GM12878 (cell line): ENCODE measurements around the gene NMT1. TPM values are rescaled to one million over a fixed set of nuclear protein-coding genes. Genes with fewer than 3 reads are reported as not detected.

ENCODE experiments used
- ATAC-seq: fragments of 200-7000 bp; cut with Tn5 transposase; 3 replicates; pipeline ENCODE4 v1.9.1; 2020; ENCODE audit warnings: mild to moderate bottlenecking, moderate library complexity
- BruUV-seq: library from RNA; stranded (reverse); fragments of 400-500 nt; replicated peaks from 2 replicates; lab custom pipeline; 2021; lab: Mats Ljungman, UMichigan
- CTCF ChIA-PET: fragments of 300-600 bp; sonication (Branson Sonifier 250); formaldehyde crosslinking; extraction: SDS; loops from one replicate; lab custom pipeline; 2021; ENCODE audit warnings: inconsistent platforms; lab: Yijun Ruan, JAX
- POLR2A ChIA-PET: fragments of 350-600 bp; formaldehyde crosslinking; extraction: SDS; loops from one replicate; lab custom pipeline; 2021; ENCODE audit warnings: inconsistent platforms; lab: Charles Lee
- RAD21 ChIA-PET: fragments of 300-600 bp; sonication (Branson Sonifier 250); formaldehyde crosslinking; loops from one replicate; lab custom pipeline; 2023; ENCODE audit warnings: antibody characterized with exemption; ENCODE audit not compliant: unreplicated experiment; lab: Charles Lee
- SMC1A ChIA-PET: fragments of 300-600 bp; sonication (Branson Sonifier 250); formaldehyde crosslinking; loops from one replicate; lab custom pipeline; 2023; ENCODE audit not compliant: unreplicated experiment, uncharacterized antibody; lab: Charles Lee
- DNase-seq: peaks from one replicate; pipeline ENCODE4 v3.0.0-alpha.2; 2011; ENCODE audit warnings: low read depth, low spot score
- FAIRE-seq: peaks from 3 replicates; lab custom pipeline; 2011; peaks lifted over from hg19 to GRCh38; lab: Jason Lieb, UNC
- H2AFZ ChIP-seq: 2 replicates; pipeline ENCODE4 v1.6.0; 2011; ENCODE audit warnings: low read depth, low read length, control low read depth; ENCODE audit not compliant: control insufficient read depth
- H3K27ac ChIP-seq: 2 replicates; pipeline ENCODE4 v1.5.1; 2011; ENCODE audit warnings: control low read depth; ENCODE audit not compliant: control insufficient read depth, insufficient read depth
- H3K27me3 ChIP-seq, 2 experiments: replicated peaks in 1 of 2; 2 replicates each; pipeline versions ENCODE4 v1.6.0 to v1.6.1; 2011; ENCODE audit warnings: low read length in 1 of 2; ENCODE audit not compliant: control insufficient read depth in 2 of 2, insufficient read depth in 2 of 2
- H3K36me3 ChIP-seq, 2 experiments: 2 replicates each; pipeline ENCODE4 v1.5.1; 2011; ENCODE audit warnings: low read length in 1 of 2; ENCODE audit not compliant: control insufficient read depth in 2 of 2, insufficient read depth in 2 of 2
- H3K4me1 ChIP-seq: 2 replicates; pipeline ENCODE4 v1.6.1; 2011; ENCODE audit warnings: mild to moderate bottlenecking, low read length, moderate library complexity, mixed read lengths; ENCODE audit not compliant: control insufficient read depth, insufficient read depth
- H3K4me2 ChIP-seq: 2 replicates; pipeline ENCODE4 v1.6.0; 2011; ENCODE audit warnings: control low read depth; ENCODE audit not compliant: control insufficient read depth, insufficient read depth
- H3K4me3 ChIP-seq: fragments of 200-600 bp; sonication (generic); 2 replicates; pipeline ENCODE4 v1.5.1; 2016
- H3K79me2 ChIP-seq: 2 replicates; pipeline ENCODE4 v1.6.0; 2011; ENCODE audit warnings: low read length; ENCODE audit not compliant: control insufficient read depth, insufficient read depth
- H3K9ac ChIP-seq: 2 replicates; pipeline ENCODE4 v1.8.0; 2011; ENCODE audit warnings: low read length, control low read depth, mixed read lengths; ENCODE audit not compliant: control insufficient read depth, insufficient read depth
- H3K9me3 ChIP-seq: replicated peaks from 3 replicates; pipeline ENCODE4 v1.5.1; 2011; ENCODE audit warnings: mild to moderate bottlenecking, low read length; ENCODE audit not compliant: control insufficient read depth, insufficient read depth
- H4K20me1 ChIP-seq: 2 replicates; pipeline ENCODE4 v1.6.0; 2011; ENCODE audit not compliant: control insufficient read depth, insufficient read depth
- PML ChIP-seq: IDR thresholded peaks from 2 replicates; pipeline ENCODE4 v1.6.1; 2012; ENCODE audit warnings: low read length, inconsistent platforms
- POLR2A ChIP-seq: IDR thresholded peaks from 2 replicates; pipeline ENCODE4 v1.6.1; 2011; ENCODE audit warnings: low read depth, mild to moderate bottlenecking, low read length
- TARDBP ChIP-seq: IDR thresholded peaks from 2 replicates; pipeline ENCODE4 v1.6.1; 2016; ENCODE audit warnings: borderline replicate concordance
- WGBS: methylation state at CpG from one replicate; pipeline ENCODE4 v1.1.6; 2016; ENCODE audit warnings: low lambda C conversion rate; ENCODE audit not compliant: insufficient replicate concordance, insufficient coverage; ENCODE audit errors: missing lambda C conversion rate; 5-methylcytosine and 5-hydroxymethylcytosine counted together
- in situ Hi-C: fragments of 300-500 bp; cut with MboI; formaldehyde crosslinking; loops from 9 replicates; pipeline ENCODE4 v1.14.3; 2018; ENCODE audit warnings: mixed read lengths
- intact Hi-C: fragments of 100-400 bp; cut with micrococcal nuclease; formaldehyde crosslinking; loops from one replicate; pipeline ENCODE4 v1.14.2; 2022; ENCODE audit not compliant: unreplicated experiment
- polyA plus RNA-seq, 11 experiments: library from polyadenylated mRNA; depleted of rRNA in 4 of 11; unstranded in 6 of 11; stranded (reverse) in 5 of 11; fragments of >200 nt; fragmentation: Nextera tagmentation in 4 of 11; fragmentation: Illumina TruSeq in 1 of 11; extraction: Ambion mirVana in 4 of 11; extraction: Trizol in 1 of 11; gene quantifications; 1 replicate in 1 of 11; 2 replicates in 10 of 11; pipeline versions ENCODE4 v1.2.1 to v1.2.3, GENCODE V29; 2011 to 2016; ENCODE audit warnings: inconsistent platforms in 2 of 11, missing spikeins in 2 of 11, low read depth in 1 of 11
- total RNA-seq, 4 experiments: library from RNA; depleted of rRNA in 3 of 4; stranded (reverse); fragments of >200 nt in 3 of 4; fragmentation: Illumina TruSeq in 1 of 4; extraction: Trizol in 1 of 4; gene quantifications; 2 replicates each; pipeline versions ENCODE4 v1.2.1 to v1.2.3, GENCODE V29; 2013 to 2021

Gene NMT1
- total and polyA plus RNA-seq, 10 of the 15 experiments (the other 5 are each of a cell fraction or from before 2014, with no cell fraction given) = 96.7 to 395 (median 222) TPM

GRCh38 chr17:45108595-45109521 lies 47.7 kb downstream of the NMT1 start:
- H3K36me3 ChIP-seq = peaks cover 34 to 38% of the 10 kb centered on the region in 2 experiments
- FAIRE-seq (no peak), ATAC-seq (no peak), DNase-seq (no peak)
- H3K4me2 ChIP-seq = no peak overlapping the region
- no peak overlapping the region for H3K9ac ChIP-seq
- 80% methylated on average over 12 of the region's 12 CpGs for WGBS
- ChIA-PET SMC1A (interaction anchor here (0.9 to 1.0 kb wide), 2 partner anchors 188 to 191 kb away, joined by 3 to 4 read pairs; no protein-coding TSS in a partner anchor), RAD21 (interaction anchor here (0.6 kb wide), 1 partner anchor 333 kb away, joined by 3 read pairs; no protein-coding TSS in a partner anchor), CTCF (interaction anchor here (0.9 to 2.6 kb wide), 3 partner anchors 10 to 26 kb away, joined by 3 to 10 read pairs (median 7); partner anchors contain the start of gene ACBD4), POLR2A (interaction anchor here (0.5 to 1.2 kb wide), 2 partner anchors 9 to 20 kb away, joined by 4 to 5 read pairs; no protein-coding TSS in a partner anchor)
- no peak overlapping the region for H3K4me3 ChIP-seq
- peaks cover 11% of the 10 kb centered on the region; the same call in 1 of the 2 replicates for H3K4me1 ChIP-seq
- no TSS peak for BruUV-seq
- H3K79me2 ChIP-seq = no peaks in the 10 kb centered on the region
- H3K27me3 ChIP-seq = no peaks in the 10 kb centered on the region
- H3K27ac ChIP-seq = no peak overlapping the region
- peaks cover 3% of the 10 kb centered on the region; the same call in 1 of the 2 replicates for H4K20me1 ChIP-seq
- 0 out of 2 replicates have a peak, but pooled peaks have one; percentile 27 for TF ChIP-seq POLR2A
- no peak for TF ChIP-seq TARDBP
- TF ChIP-seq PML = no peak
- in situ Hi-C loops = loop anchor here (10.0 kb wide), 1 partner anchor 184 kb away; no protein-coding TSS in a partner anchor
- intact Hi-C loops = no loop called here
- no peak overlapping the region for H2AFZ ChIP-seq
- H3K9me3 ChIP-seq = no peaks in the 10 kb centered on the region
